GM12891 (cell line): ENCODE data around the gene MAPK8.

Experiments
- POLR2A ChIP-seq: IDR thresholded peaks from 2 replicates; pipeline ENCODE4 v1.6.1; 2011; ENCODE audit warnings: low read depth, low read length, control low read depth
- TAF1 ChIP-seq: IDR thresholded peaks from 2 replicates; pipeline ENCODE4 v1.6.1; 2011; ENCODE audit warnings: low read depth, low read length, control low read depth

- TF ChIP-seq POLR2A: no peak
- TF ChIP-seq TAF1: no peak
These were observed 93.8 kb downstream of the MAPK8 start for GRCh38 chr10:48400129-48400849.
